Upper lobe of left lung (tissue), 4 donors: ENCODE data around the gene TSR1.

Experiments used
- CTCF ChIP-seq, 6 experiments: fragments of 450-650 bp in 4 of 6; fragments of 200-600 bp in 2 of 6; sonication (generic) in 2 of 6; IDR thresholded peaks; one replicate each; pipeline ENCODE4 v1.5.1; 2016 to 2019; ENCODE audit warnings: antibody characterized with exemption in 6 of 6
- POLR2A ChIP-seq, 4 donors: fragments of 450-650 bp; IDR thresholded peaks; one replicate each; pipeline ENCODE4 v1.5.1; 2016 to 2017; ENCODE audit warnings: antibody characterized with exemption in 4 of 4, mild to moderate bottlenecking in 2 of 4
- POLR2AphosphoS5 ChIP-seq, 2 donors: sonication (generic); formaldehyde crosslinking; IDR thresholded peaks; one replicate each; pipeline ENCODE4 v1.5.1; 2017; ENCODE audit warnings: antibody characterized with exemption in 2 of 2

- TF ChIP-seq POLR2A (IDR thresholded peaks at IDR 0.05) (no peak), CTCF (IDR thresholded peaks at IDR 0.05) (no peak), POLR2AphosphoS5 (IDR thresholded peaks at IDR 0.05) (no peak)
Observed at GRCh38 chr17:2374549-2375285, 38.5 kb upstream of the TSR1 start.
